PC-9 (cell line): Measurements from ENCODE around the gene EEA1. TPM values are rescaled to one million over a fixed set of nuclear protein-coding genes. Genes with fewer than 3 reads are reported as not detected.

Experiments
- BruUV-seq: library from RNA; stranded (reverse); fragments of 400-500 nt; replicated peaks from 2 replicates; lab custom pipeline; 2021; lab: Mats Ljungman, UMichigan
- CTCF ChIA-PET: fragments of 300-600 bp; sonication (Branson Sonifier 250); formaldehyde crosslinking; loops from one replicate; lab custom pipeline; 2022; ENCODE audit warnings: antibody characterized with exemption; lab: Charles Lee
- POLR2A ChIA-PET: fragments of 300-600 bp; sonication (Branson Sonifier 250); formaldehyde crosslinking; loops from one replicate; lab custom pipeline; 2022; ENCODE audit warnings: antibody characterized with exemption; ENCODE audit not compliant: unreplicated experiment; lab: Charles Lee
- DNase-seq, 2 experiments: peaks; one replicate each; pipeline versions ENCODE4 v3.0.0 to v3.0.0-alpha.2; 2015 to 2022; ENCODE audit warnings: mixed read lengths in 1 of 2
- H2AFZ ChIP-seq: fragments of 200-600 bp; sonication (generic); 2 replicates; pipeline ENCODE4 v1.8.1; 2017; ENCODE audit warnings: antibody characterized with exemption
- H3F3A ChIP-seq: fragments of 200-600 bp; sonication (generic); 2 replicates; pipeline ENCODE4 v1.8.1; 2017; ENCODE audit warnings: antibody characterized with exemption, mild to moderate bottlenecking, low read depth; ENCODE audit not compliant: insufficient read depth
- H3K27ac ChIP-seq: fragments of 200-600 bp; sonication (generic); 2 replicates; pipeline ENCODE4 v1.6.1; 2016; ENCODE audit warnings: mixed run types
- H3K27me3 ChIP-seq: fragments of 200-600 bp; sonication (generic); 2 replicates; pipeline ENCODE4 v1.6.1; 2016; ENCODE audit warnings: low read depth, mixed run types; ENCODE audit not compliant: insufficient read depth
- H3K36me3 ChIP-seq: fragments of 200-600 bp; sonication (generic); 2 replicates; pipeline ENCODE4 v1.6.1; 2016; ENCODE audit warnings: low read depth, mixed run types
- H3K4me1 ChIP-seq: fragments of 200-600 bp; sonication (generic); replicated peaks from 2 replicates; pipeline ENCODE4 v1.6.1; 2016; ENCODE audit warnings: mixed run types; ENCODE audit not compliant: insufficient read depth
- H3K4me2 ChIP-seq: fragments of 200-600 bp; sonication (generic); 2 replicates; pipeline ENCODE4 v1.6.1; 2017; ENCODE audit warnings: mixed run types
- H3K4me3 ChIP-seq: fragments of 200-600 bp; sonication (generic); 2 replicates; pipeline ENCODE4 v1.6.1; 2016; ENCODE audit warnings: mixed run types
- H3K79me2 ChIP-seq: fragments of 200-600 bp; sonication (generic); 2 replicates; pipeline ENCODE4 v1.6.1; 2017; ENCODE audit warnings: low read depth, mixed run types
- H3K9me2 ChIP-seq: fragments of 200-600 bp; sonication (generic); 2 replicates; pipeline ENCODE4 v1.8.1; 2017; ENCODE audit warnings: mild to moderate bottlenecking; ENCODE audit not compliant: insufficient read depth
- H3K9me3 ChIP-seq: fragments of 200-600 bp; sonication (generic); 2 replicates; pipeline ENCODE4 v1.8.1; 2016; ENCODE audit warnings: low read depth; ENCODE audit not compliant: insufficient read depth
- H4K20me1 ChIP-seq: fragments of 200-600 bp; sonication (generic); 2 replicates; pipeline ENCODE4 v1.8.1; 2017; ENCODE audit not compliant: insufficient read depth
- EZH2 ChIP-seq: fragments of 200-600 bp; sonication (generic); IDR thresholded peaks from 2 replicates; pipeline ENCODE4 v1.8.0; 2017; ENCODE audit warnings: antibody characterized with exemption, low read depth
- intact Hi-C: fragments of 100-400 bp; cut with micrococcal nuclease; formaldehyde crosslinking; loops from one replicate; pipeline ENCODE4 v1.10.0; 2022; ENCODE audit not compliant: unreplicated experiment
- total RNA-seq: library from RNA; stranded (reverse); gene quantifications from 2 replicates; pipeline ENCODE4 v1.2.3, GENCODE V29; 2021
- TF ChIP-seq, protein P1 (sequence below): fragments of 200-600 bp; sonication (generic); conservative IDR thresholded peaks from 2 replicates; pipeline ENCODE4 v1.6.1; 2017; ENCODE audit warnings: mixed run types, antibody characterized with exemption, mild to moderate bottlenecking, moderate library complexity

EEA1 gene
- total RNA-seq, 1 experiment from 2014 or later, result 15.7 TPM

DNA sequence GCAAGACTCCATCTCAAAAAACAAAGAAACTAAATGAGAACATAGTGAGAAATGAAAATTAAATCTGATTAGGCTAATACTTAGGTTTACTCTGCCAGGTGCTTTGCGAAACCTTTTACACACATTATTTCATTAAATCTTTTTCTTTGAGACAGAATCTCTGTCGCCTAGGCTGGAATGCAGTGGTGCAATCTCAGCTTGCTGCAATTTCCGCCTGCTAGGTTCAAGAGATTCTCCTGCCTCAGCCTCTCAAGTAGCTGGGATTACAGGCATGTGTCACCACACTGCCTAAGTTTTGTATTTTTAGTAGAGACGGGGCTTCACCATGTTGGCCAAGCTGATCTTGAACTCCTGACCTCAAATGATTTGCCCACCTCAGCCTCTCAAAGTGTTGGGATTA lies 21.9 kb upstream of the EEA1 start:
- no peaks in the 10 kb centered on the region for H4K20me1 ChIP-seq
- H3K9me2 ChIP-seq, result no peaks in the 10 kb centered on the region; the same call in 1 of the 2 replicates
- H3K27ac ChIP-seq, result no peak overlapping the region
- DNase-seq, result no peak
- H3K4me3 ChIP-seq, result no peak overlapping the region
- no peak for TF ChIP-seq EZH2
- TF ChIP-seq, protein P1, sequence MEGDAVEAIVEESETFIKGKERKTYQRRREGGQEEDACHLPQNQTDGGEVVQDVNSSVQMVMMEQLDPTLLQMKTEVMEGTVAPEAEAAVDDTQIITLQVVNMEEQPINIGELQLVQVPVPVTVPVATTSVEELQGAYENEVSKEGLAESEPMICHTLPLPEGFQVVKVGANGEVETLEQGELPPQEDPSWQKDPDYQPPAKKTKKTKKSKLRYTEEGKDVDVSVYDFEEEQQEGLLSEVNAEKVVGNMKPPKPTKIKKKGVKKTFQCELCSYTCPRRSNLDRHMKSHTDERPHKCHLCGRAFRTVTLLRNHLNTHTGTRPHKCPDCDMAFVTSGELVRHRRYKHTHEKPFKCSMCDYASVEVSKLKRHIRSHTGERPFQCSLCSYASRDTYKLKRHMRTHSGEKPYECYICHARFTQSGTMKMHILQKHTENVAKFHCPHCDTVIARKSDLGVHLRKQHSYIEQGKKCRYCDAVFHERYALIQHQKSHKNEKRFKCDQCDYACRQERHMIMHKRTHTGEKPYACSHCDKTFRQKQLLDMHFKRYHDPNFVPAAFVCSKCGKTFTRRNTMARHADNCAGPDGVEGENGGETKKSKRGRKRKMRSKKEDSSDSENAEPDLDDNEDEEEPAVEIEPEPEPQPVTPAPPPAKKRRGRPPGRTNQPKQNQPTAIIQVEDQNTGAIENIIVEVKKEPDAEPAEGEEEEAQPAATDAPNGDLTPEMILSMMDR, result no peak
- H3K4me2 ChIP-seq, result no peak overlapping the region
- no peaks in the 10 kb centered on the region for H3F3A ChIP-seq
- no peaks in the 10 kb centered on the region for H3K4me1 ChIP-seq
- POLR2A ChIA-PET, result no interaction called here
- CTCF ChIA-PET, result no interaction called here
- intact Hi-C loops, result no loop called here
- no peaks in the 10 kb centered on the region for H3K79me2 ChIP-seq
- no peak overlapping the region for H2AFZ ChIP-seq
- no peaks in the 10 kb centered on the region for H3K27me3 ChIP-seq
- no TSS peak for BruUV-seq
- peaks cover 14% of the 10 kb centered on the region; the same call in 1 of the 2 replicates for H3K9me3 ChIP-seq
- H3K36me3 ChIP-seq, result no peaks in the 10 kb centered on the region

DNA sequence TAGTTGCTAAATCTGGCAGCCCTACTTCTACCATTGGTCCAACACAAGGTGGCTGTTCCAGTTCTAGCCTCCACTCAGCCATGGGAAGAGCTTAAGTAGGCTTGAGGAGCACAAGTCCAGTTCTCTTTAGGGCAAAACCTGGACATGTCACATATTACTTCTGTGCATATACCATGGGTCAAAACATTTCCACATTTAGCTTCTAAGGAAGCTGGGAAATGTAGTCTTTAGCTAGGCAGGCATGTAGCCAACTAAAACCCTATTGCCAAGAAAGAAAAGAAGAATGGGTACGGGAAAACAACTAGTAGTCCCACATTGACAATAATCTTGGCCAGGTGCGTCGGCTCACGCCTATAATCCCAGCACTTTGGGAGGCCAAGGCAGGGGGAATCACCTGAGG lies 20.9 kb upstream of the EEA1 start:
- intact Hi-C loops, result no loop called here
- no peaks in the 10 kb centered on the region for H3K4me1 ChIP-seq
- H3K9me2 ChIP-seq, result no peaks in the 10 kb centered on the region; the same call in 1 of the 2 replicates
- no peaks in the 10 kb centered on the region for H3K79me2 ChIP-seq
- H3F3A ChIP-seq, result no peaks in the 10 kb centered on the region
- ChIA-PET POLR2A (no interaction called here), CTCF (no interaction called here)
- H3K27me3 ChIP-seq, result no peaks in the 10 kb centered on the region
- H3K9me3 ChIP-seq, result peaks cover 14% of the 10 kb centered on the region; the same call in 1 of the 2 replicates
- H3K36me3 ChIP-seq, result no peaks in the 10 kb centered on the region
- H2AFZ ChIP-seq, result no peak overlapping the region
- H4K20me1 ChIP-seq, result no peaks in the 10 kb centered on the region
- no peak overlapping the region for H3K4me3 ChIP-seq
- BruUV-seq, result no TSS peak
- no peak overlapping the region for H3K27ac ChIP-seq
- no peak for TF ChIP-seq EZH2
- TF ChIP-seq, protein P1, result no peak
- DNase-seq, result no peak
- no peak overlapping the region for H3K4me2 ChIP-seq

DNA sequence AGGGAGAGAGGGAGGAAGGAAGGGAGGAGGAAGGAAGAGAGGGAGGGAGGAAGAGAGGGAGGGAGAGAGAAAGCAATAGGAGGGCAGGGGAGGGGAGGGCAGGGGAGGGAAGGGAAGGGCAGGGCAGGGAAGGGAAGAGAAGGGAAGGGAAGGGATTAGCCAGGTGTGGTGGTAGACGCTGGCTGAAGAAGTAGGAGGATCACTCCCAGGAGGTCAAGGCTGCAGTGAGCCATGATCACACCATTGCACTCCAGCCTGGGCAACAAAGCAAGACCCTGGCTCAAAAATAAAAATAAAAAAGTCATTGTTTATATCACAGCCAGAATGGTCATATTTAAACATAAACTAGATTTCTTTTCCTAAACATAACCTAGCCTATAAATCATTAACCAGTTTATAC lies 20.4 kb upstream of the EEA1 start:
- intact Hi-C loops, result no loop called here
- CTCF ChIA-PET, result no interaction called here
- POLR2A ChIA-PET, result no interaction called here

More for the DNA sequence above, 20.4 kb upstream of the EEA1 start:
- Histone ChIP-seq H4K20me1 (no peaks in the 10 kb centered on the region), H3K27me3 (no peaks in the 10 kb centered on the region), H3K4me2 (no peak overlapping the region), H3K4me3 (no peak overlapping the region), H3K9me2 (no peaks in the 10 kb centered on the region; the same call in 1 of the 2 replicates), H3K79me2 (no peaks in the 10 kb centered on the region), H3K4me1 (no peaks in the 10 kb centered on the region), H2AFZ (no peak overlapping the region), H3K9me3 (peaks cover 13% of the 10 kb centered on the region; the same call in 1 of the 2 replicates), H3K36me3 (no peaks in the 10 kb centered on the region), H3K27ac (no peak overlapping the region), H3F3A (no peaks in the 10 kb centered on the region)
- no peak for TF ChIP-seq EZH2
- TF ChIP-seq, protein P1, result no peak
- DNase-seq, result no peak
- no TSS peak for BruUV-seq
